GM19397 (cell line): ENCODE data around the gene TP53I11.

ENCODE experiments used
- ATAC-seq: cut with Tn5 transposase; IDR thresholded peaks from one replicate; pipeline ENCODE4 v1.9.1; 2021; ENCODE audit warnings: mild to moderate bottlenecking, moderate library complexity; ENCODE audit not compliant: unreplicated experiment

TP53I11 gene, protein sequence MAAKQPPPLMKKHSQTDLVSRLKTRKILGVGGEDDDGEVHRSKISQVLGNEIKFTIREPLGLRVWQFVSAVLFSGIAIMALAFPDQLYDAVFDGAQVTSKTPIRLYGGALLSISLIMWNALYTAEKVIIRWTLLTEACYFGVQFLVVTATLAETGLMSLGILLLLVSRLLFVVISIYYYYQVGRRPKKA

DNA sequence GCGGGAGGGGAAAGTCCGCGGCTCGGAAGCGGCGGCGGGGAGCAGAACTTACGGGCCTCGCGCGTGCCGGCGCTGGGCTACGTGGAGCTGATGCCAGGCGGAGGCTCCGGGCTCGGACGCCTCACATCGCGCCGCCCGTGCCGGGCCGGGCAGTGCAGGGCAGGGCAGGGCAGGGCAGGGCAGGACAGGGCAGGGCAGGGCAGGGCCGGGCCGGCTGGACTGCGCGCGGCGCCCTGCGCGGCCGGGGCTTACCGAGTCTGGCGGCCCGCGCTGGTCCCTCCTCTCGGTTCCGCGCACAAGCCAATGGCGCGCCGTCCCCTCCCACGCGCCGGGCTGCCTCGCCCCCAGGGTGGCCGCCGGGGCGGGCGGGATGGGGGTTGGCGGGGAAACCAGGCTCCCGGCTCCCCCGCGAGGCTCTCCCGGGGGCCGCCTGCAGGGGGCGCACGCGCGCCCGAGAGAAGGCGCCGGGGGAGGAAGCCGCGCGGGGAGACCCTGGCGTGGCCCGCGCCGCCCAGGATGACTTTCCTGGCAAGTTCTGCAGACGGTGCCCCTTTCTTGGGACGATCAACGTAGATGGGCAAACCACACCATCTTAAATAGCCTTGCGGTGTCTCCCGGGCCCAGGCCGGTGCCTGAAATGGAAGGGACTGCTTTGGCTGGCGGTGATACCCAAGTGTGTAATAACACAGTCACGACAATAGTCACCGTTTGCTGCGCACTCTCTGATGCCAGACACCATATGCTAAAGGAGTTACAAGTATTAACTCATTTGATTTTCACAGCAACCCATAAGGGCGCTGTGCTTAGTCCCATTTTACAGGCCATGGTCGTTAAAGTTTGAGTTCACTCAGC, at the start of gene TP53I11:
TP53I11 (minus strand) TSS at position 259 of the 852 bp plus-strand sequence. CDS start 12,548 bp downstream, outside the sequence.
- no peak for ATAC-seq

DNA sequence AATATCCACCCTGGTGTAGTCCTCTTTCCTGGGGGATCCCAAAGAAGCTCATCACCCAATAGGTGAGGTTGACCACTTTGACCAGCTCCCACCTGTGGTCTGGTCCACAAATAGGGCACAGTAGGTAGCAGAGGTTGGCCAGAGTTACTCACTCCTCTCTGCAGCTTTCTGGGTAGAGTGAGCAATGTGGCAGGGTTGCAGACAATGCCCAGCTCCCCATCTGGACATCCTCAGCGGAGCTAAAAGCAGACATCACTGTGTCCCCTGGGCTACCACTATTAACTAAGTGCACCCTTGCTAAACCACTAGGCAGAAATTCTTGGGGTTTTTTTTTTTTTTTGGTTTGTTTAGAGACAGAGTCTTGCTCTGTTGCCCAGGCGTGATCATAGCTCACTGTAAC, 48.4 kb upstream of the TP53I11 start:
- ATAC-seq = no peak

DNA sequence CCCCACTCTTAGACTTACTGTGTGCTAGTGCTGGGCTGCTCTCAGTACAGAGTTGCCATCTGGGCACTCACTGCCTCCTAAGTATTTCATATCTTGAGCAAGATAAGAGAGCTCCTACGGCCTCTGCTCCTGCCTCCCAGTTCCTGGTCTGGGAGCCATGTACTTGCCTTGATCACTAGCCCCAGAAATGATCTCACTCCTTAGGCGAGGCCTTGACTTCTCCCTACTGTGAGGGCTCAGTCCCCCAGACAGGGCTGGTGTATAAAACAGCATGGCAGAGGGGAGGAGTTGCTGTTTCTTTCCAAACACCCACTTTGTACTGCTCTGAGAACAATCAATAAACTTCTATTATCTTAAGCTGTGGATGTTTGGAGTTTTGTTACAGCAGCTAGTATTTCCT, 47.4 kb upstream of the TP53I11 start:
- ATAC-seq = no peak

DNA sequence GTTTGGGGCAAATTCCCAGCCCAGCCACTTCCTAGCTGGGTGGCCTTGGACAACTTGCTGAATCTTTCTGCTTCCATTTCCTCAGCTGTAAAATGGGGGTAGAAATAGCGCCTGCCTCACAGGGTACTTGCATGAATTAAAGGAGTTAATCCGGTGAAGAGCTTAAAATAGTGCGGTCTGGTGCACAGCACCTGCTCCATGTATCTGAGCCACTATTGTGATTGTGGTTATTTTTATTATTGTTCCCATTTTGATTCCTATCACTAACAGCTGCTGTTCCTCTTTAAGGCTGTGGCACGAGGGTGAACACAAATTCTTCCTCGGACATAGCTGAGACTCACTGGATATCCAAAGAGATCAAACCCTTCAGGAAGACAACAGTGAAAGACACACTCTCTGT, 46.9 kb upstream of the TP53I11 start:
- no peak for ATAC-seq

DNA sequence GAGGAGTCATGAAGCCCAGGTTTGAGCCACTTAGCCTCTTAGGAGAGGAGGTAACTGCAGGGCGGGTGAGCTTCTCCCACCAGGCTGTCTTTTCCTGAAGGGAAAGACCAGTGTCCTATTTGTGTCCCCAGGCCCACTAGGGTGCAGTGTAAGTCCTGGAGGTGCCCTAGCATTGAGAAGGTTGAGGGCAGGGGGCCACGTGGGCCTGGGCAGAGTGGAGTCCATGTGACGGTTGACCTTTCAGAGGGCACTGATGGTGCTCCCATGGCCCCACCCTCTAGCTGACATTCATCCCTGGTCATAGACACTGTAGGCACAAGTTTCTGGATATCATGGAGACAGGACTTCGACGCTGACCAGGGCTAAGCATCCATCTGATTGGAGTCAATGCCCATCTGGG, 44.1 kb upstream of the TP53I11 start:
- ATAC-seq = no peak

DNA sequence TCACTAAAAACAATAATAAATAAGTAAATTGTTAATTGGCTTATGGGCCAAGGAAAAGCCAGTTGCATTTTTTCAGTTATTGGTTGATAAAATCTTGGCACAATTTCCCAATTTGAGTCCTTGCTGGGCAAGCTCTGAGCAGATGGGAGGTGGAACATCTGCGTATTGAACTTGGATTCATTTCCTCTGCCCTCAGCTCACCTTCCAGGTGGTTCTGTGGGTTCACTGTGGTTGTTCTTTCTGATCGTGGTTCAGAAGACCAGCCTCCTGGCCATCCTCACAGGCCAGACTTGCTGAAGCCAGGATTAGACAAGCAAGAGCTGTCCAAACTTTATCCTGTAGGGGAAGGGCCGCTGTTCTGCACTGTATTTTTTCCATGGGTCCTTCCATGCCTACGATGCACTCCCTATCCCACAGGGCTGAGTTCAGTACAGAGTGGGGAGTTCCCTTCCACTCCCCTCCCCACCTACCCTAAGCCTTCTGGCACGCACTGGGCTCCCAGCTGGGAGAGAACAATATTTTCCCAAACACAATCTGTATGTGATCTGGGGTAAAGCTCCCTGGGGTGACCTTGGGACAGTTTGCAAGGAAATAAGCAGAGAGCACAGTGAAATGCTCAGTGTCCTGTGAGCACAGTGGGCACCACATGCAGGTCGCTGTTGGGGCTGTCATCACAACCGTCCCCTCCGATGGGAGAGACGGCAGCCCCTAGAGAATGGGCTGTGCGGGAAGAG, 43.5 kb upstream of the TP53I11 start:
- ATAC-seq = no peak

DNA sequence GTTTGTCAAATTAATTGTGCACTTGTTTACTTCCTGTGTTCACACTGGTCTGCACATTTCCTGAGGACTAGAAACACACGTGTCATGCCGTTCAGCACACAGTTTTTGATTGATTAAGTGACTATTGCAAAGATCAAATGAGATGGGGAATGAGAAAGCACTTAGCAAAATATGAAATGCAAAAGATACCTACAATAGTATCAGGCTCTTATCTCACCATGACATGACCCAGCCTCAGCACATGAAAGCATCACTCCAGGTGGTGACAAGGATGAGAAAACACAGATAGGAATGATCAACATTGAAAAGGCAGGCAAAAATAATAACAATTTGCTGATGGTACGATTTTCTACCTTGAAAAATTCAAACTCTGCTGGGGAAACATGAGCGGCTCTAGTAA, 42.1 kb upstream of the TP53I11 start:
- ATAC-seq = no peak

DNA sequence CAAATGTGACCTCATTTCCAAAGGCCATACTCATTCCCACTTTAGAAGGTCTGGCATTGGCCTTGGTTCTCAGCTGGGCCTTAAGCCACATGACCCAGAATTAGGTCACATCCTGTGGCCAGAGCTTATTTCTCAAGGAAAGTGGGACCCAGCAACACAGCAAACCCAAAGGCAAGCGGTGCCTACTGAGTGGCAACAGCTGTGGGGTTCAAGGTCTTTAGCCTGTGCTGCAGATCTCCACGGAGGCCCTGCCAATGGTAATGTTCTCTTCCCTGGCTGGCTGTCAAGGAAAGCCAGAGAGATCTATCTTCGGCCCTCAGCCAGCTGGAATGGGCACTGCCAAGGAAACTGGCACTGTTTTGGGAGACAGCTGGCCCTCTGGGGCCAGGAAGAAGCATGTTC, 41.5 kb upstream of the TP53I11 start:
- ATAC-seq = no peak

DNA sequence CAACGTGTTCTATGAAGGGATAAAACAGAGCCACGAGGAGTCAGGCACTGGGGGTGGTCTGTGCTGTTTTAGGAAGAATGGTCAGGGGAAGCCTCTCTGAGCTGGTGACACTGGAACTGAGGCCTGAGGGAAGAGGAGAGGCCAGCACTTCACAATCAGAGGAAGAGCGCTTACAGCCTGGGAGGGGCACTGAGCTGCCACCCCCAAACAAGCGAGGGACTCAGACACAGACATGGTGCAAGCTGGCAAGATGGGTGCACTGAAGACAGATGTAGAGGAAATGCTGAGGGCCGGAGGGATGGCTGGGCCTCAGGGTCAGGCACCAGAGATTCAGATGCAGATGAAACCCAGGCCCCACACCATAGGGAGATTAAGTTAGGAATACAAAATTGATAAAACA, 40.0 kb upstream of the TP53I11 start:
- ATAC-seq = no peak

DNA sequence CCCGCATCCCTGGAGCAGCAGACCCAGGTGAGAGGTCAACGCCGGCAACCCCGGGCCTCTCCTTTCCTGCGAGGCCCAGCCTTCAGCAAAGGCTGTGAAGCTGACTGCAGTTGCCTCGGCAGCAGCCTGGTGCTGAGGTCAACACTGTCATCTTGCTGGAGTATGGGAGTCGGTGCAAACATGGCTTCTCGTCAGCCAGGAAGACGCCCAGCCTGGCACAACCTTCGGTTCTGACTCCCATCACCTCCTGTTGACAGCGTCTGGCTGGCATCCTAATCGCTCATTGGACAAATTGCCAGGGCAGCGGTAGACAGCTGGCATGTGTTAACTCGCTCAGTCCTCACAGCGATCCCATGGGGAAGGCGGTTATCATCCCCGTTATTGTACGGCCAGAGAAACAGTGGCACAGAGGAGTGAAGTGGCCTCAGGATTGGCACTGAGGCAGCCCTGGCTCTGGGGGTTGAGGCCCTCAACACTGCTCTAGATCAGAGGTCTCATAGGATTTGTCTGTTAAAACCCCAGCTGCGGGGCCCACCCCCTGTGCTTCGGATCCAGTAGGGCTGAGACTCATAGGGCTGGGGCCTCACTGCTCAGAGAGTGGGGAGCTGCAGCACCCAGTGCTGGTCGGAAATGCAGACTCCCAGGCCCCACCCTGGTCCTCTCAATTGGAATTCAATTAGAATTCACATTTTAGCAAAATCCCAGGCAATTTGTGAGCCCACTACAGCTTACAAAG, 39.3 kb upstream of the TP53I11 start:
- no peak for ATAC-seq

DNA sequence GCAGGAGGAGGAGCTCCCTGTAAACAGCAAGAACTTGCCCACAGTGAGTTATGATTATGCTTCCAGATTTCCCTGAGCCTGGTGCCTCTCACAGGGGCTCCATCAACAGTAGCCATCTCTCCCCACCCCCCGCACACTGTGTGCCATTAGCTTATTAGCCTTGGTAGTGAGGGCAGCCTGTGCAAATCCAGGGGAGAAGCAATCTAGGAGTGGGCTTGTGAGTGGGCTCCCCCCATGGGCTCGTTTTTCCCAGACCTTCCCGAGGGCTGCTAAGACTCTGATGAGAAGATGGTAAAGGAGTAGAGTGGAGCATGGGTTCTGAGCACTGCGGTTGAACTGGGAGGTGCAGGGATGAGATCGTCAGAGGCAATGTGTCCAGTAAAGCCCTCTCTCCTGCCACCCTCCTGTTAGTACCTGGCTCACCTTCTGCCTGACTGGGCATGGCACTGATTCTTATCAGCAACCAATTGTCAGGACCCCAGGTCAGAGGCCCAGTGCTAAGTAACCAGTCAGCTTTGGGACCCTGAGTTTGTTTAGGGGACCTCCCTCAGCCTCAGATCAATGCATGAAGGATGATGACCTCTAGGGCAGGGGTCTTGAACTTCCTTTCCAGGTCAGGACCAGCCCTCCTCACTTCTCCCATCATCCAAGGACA, 38.4 kb upstream of the TP53I11 start:
- ATAC-seq = no peak

DNA sequence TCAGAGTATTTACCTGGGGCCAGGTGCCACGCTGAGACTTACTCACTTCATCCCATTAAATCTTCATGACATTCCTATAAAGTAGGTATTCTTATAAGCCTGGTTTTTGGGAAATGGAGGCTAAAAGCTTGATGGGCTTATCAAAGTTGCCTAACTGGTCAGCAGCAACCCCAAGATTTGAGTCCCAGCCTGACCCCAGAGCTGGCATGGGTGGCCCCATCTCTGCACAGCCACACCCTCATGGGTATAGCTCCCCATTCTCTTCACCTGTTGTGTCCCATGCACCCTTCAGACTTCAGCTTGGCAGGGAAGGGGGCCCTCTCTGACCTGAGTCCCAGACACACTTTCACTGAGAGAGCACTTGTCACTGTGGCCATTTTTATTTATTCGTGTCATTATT, 37.4 kb upstream of the TP53I11 start:
- ATAC-seq = no peak

DNA sequence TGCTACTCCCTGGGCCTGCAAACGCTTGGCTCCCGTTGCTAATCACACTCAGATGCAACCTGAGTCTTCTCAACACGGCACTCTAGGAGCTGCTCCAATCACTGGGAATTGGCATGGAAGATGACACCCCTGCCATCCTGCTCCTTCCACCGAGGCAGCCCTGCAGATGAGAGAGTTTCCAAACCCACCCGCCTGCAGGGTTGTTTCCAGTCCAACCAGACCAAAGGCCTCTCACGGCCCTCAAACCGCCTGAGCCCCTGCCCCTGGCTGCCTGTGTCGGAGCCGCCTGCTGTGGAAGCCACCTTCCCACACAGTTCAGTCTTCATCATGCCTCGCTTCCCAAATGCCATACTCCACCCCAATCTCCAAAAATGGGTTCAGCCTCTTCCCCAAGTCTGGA, 36.8 kb upstream of the TP53I11 start:
- no peak for ATAC-seq

DNA sequence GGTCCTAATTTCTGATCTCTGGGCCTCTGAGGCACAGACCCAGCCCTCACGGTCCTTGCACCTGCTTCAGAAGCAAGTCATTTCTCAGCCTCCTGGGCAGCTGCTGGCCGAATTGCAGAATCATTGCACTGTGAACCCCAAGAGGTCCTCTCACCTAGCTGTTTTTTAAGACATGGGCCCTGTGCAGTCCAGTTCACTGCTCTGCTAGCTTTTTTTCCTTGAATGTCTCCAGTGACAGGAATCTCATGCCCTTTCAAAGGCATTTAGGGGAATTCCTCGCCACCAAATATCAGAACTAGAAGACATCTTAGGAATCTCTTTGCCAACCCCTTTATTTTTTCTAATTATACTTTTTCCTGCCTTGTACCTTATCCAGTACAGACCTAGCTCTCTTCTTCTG, 35.6 kb upstream of the TP53I11 start:
- ATAC-seq = no peak

DNA sequence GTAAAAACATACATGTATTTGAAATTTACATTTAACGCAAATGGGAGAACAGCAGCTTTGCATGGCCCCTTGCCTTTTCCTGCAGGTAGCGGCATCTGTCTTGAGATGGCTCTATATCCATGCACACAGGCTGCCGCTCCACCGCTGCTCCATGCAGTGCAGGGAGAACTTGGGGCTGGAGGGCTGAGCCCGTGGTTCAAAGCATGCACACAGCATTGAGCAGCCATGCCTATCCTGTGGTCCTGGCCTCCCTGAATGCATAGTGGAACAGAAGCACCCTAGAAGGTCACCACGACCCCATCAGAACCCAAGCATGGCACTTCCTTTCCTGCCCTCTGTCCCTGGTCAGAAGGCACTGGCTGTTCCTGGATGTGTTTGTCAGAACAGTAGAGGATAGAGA, 35.0 kb upstream of the TP53I11 start:
- ATAC-seq = no peak

DNA sequence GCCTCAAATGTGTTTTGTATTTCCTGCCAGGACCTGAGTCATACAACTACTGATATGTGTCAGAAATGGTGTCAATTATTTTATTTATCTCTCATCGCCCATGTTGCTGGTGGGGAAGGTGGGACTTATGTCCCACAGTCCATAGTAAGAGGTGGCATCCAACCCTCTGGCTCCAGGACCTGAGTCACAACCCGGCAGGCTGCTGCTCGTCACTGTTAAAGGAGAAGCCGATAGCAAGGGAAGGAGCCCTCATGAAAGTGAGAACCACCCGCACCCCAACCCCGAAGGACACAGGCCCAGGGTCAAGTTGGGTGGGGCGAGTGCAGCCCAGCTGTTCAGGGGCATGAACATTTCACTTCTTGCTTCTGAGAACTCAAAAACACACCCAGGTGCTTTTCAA, 33.1 kb upstream of the TP53I11 start:
- ATAC-seq = no peak

DNA sequence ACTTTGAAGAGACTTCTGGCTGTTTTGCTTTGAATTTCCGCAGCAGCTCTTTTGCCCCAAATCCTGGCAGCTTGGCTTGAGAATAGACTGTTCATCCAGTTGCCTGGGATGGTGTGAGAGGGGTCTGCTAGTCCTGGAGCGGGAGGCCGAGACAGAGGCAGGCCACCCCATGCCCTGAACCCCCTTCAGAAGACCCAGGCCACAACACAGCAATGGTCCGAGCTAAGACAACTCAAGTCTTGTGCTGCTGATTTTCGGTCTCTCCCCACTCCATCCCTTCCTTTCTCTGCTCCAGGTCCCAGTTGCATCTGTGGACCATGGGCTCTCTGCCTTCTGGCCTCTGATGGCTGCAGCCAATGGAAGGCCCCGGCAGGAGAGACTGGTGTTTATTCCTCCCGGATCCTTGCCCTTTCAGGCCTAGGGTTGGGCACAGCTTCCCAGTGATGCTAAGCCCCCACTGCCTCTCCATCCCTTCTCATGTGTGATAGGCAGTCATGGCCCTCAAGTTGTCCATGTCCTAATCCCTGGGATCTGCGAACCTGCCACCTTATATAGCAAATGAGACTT, 31.9 kb upstream of the TP53I11 start:
- no peak for ATAC-seq

DNA sequence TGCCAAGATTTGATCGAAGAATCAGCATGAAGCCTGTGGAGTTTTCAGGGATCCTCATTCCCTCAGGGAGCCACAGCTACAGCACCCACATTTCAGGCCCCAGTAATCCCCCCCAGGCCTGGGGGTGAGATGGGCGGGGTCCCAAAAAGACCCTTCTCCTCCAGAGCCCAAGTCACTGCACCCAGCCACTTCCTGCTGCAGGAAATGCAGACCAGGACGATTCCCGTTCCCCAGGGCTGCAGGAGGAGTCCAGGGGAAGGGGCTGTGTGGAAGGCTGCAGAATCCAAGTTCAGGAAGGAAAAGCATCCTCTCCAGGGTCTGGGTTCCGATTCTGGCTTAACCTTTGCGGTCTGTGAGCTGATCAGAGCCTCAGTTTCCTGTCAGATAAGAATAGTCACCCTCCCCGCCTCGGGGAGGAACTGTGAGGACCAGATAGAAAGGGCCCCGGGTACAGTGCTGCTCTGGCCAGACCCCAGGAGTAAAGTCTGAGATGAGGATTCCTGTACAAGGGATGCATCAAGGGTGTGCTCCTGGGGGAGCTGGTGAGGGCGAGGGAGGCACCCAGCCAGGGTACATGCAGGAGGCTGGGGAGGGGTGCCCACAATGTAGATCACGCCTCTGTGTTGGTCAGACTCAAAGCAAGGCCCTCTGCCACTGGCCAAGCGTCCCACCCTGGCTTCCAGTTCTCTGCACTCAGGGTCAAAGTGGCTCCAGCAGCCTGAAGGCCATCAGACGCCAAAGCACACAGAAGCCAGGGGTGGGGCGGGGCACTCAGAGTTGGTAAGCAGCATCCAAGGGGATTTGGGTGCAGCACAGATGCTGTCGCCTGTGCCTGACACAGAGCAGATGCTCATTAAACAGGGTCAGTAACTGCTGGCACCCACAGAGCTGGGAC, 30.1 kb upstream of the TP53I11 start:
- ATAC-seq = no peak
